Measurements from ENCODE around the gene SHISA9.

GRCh38 chr16:12891836-12892235 is 9.6 kb upstream of the SHISA9 start:
- TF ChIP-seq CTCF (IDR thresholded peaks at IDR 0.05) (no peak), POLR2A (IDR thresholded peaks at IDR 0.05) (no peak)
